ENCODE results near the gene SLC4A8. TPM values are rescaled to one million over a fixed set of nuclear protein-coding genes. Genes with fewer than 3 reads are reported as not detected.
"Not testable (repeated sequence)": the region's sequence is repeated elsewhere in the genome, so short reads cannot be mapped to it uniquely, and the experiment has no call there.

Gene SLC4A8
- total RNA-seq, 2 donors from 2014 or later = 1.9 to 4.6 TPM

DNA sequence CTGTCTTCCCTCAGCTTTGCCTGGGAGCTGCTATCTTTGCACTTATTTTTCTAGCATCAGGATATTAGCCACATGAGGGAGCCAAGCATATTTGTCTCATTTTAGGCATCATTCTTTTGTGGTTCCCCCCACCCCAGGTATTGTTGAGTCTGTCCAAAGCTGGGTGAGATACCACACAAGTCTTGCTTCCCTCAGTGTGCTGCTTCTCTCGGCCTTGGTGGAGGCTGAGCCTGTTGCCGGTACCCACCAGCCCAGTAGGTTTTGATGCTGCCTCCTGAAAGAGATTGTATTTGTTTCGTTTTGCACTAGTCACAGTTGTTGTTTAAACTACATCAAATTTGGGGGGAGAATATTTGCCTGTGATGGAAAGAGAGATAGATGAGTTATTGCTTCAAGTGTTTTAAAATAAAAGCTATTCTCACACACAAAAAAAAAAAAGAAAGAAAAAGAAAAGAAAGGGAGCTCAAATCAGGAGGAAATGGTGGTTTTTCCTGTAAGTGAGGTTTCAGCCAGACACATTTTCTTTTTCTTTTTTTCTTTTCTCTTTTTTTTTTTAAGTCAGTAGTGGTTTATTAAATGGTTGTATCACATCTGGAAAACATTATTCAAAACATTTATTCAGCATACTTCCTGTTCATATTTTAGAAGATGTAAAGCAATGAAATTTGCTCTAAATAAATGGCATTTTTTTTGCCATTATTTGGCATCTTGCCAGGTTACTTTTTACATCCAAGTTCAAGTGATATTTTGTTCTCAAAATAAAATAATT is 58.5 kb downstream of the SLC4A8 start:
- Mint-ChIP-seq H3K4me3 (peak overlapping the region; percentile 63 to 80), H3K4me1 (ENCODE audit: low read depth) (peaks cover 35% of the 10 kb centered on the region)

DNA sequence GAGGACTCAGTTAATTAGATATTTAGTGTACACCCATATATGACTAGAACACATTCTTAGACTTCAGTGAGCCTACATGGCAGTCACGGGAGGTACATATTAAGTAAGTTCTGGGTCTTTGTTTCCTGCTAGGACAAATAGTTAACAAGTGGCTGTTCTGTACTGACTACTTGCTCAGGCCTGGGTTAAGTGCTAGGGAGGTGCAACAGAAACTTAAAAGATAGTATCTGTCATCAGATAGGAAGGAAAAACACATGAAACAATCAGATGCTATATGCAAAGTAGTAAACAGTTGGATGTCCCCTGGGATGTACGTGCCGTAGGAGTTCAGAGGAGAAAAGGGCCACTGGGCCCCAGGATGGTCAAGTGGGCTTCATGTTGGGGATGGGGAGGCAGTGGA is 59.5 kb downstream of the SLC4A8 start:
- no peaks in the 10 kb centered on the region for H3K36me3 Mint-ChIP-seq (ENCODE audit: insufficient read depth in 2 of 2)
- H3K27me3 Mint-ChIP-seq (ENCODE audit: low read depth) = no peaks in the 10 kb centered on the region
- no peak overlapping the region for H3K4me3 Mint-ChIP-seq
- peaks cover 35% of the 10 kb centered on the region for H3K4me1 Mint-ChIP-seq (ENCODE audit: low read depth)
- H3K27ac Mint-ChIP-seq = peak overlapping the region; percentile 13
- no peak for DNase-seq
- H3K9me3 Mint-ChIP-seq = no peaks in the 10 kb centered on the region
- no peak for ATAC-seq (replicated peaks in 1 of 2)

More for the DNA sequence above, 58.5 kb downstream of the SLC4A8 start:
- Mint-ChIP-seq H3K27me3 (ENCODE audit: low read depth) (no peaks in the 10 kb centered on the region), H3K36me3 (ENCODE audit: insufficient read depth in 2 of 2) (no peaks in the 10 kb centered on the region), H3K27ac (peak overlapping the region; percentile 81), H3K9me3 (no peaks in the 10 kb centered on the region)
- peak; percentile 26 to 28 for DNase-seq
- peak; percentile 61 to 81 for ATAC-seq (replicated peaks in 1 of 2)

GRCh38 chr12:51488281-51488680 is 63.6 kb downstream of the SLC4A8 start:
- DNase-seq (no peak), ATAC-seq (replicated peaks in 1 of 2) (no peak)
- H3K27ac Mint-ChIP-seq = no peak overlapping the region
- no peaks in the 10 kb centered on the region for H3K27me3 Mint-ChIP-seq (ENCODE audit: low read depth)
- H3K36me3 Mint-ChIP-seq (ENCODE audit: insufficient read depth in 2 of 2) = no peaks in the 10 kb centered on the region
- H3K9me3 Mint-ChIP-seq = no peaks in the 10 kb centered on the region
- H3K4me1 Mint-ChIP-seq (ENCODE audit: low read depth) = peaks cover 13% of the 10 kb centered on the region
- H3K4me3 Mint-ChIP-seq = no peak overlapping the region

GRCh38 chr12:51493281-51493680 is 68.7 kb downstream of the SLC4A8 start:
- no peak overlapping the region for H3K27ac Mint-ChIP-seq
- no peaks in the 10 kb centered on the region for H3K27me3 Mint-ChIP-seq (ENCODE audit: low read depth)
- H3K4me1 Mint-ChIP-seq (ENCODE audit: low read depth) = no peaks in the 10 kb centered on the region
- no peak overlapping the region for H3K4me3 Mint-ChIP-seq
- no peak for DNase-seq
- ATAC-seq (replicated peaks in 1 of 2) = no peak
- no peaks in the 10 kb centered on the region for H3K9me3 Mint-ChIP-seq
- no peaks in the 10 kb centered on the region for H3K36me3 Mint-ChIP-seq (ENCODE audit: insufficient read depth in 2 of 2)

- H3K27ac Mint-ChIP-seq = no peak overlapping the region
- DNase-seq (no peak), ATAC-seq (replicated peaks in 1 of 2) (no peak)
- H3K36me3 Mint-ChIP-seq (ENCODE audit: insufficient read depth in 2 of 2) = no peaks in the 10 kb centered on the region
- H3K9me3 Mint-ChIP-seq = no peaks in the 10 kb centered on the region
- H3K27me3 Mint-ChIP-seq (ENCODE audit: low read depth) = no peaks in the 10 kb centered on the region
- H3K4me1 Mint-ChIP-seq (ENCODE audit: low read depth) = no peaks in the 10 kb centered on the region
- no peak overlapping the region for H3K4me3 Mint-ChIP-seq
Measured at GRCh38 chr12:51496895-51497294, 72.3 kb downstream of the SLC4A8 start.

DNA sequence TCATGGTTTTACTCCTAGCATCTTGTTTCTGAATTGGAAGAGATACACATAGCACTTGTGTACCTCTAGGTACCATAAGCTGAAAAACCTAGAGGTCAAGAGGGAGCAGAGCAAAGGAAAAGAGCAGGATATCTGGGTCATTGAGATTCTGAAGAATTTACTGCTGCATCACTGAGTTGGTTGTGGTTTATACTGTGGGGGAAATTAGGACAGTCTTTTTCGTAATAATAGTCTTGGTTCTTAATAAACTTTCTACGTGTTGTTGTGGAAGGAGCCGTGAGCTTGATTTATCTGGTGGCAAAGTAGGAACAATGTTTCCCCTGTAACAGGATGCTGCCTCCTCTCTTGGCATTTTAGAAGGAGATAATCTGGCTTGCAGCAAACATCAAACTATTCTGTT is 80.2 kb downstream of the SLC4A8 start:
- Mint-ChIP-seq H3K4me1 (ENCODE audit: low read depth) (no peaks in the 10 kb centered on the region), H3K27ac (no peak overlapping the region), H3K36me3 (ENCODE audit: insufficient read depth in 2 of 2) (no peaks in the 10 kb centered on the region), H3K4me3 (no peak overlapping the region), H3K9me3 (no peaks in the 10 kb centered on the region), H3K27me3 (ENCODE audit: low read depth) (no peaks in the 10 kb centered on the region)
- ATAC-seq (replicated peaks in 1 of 2) (no peak), DNase-seq (no peak)

DNA sequence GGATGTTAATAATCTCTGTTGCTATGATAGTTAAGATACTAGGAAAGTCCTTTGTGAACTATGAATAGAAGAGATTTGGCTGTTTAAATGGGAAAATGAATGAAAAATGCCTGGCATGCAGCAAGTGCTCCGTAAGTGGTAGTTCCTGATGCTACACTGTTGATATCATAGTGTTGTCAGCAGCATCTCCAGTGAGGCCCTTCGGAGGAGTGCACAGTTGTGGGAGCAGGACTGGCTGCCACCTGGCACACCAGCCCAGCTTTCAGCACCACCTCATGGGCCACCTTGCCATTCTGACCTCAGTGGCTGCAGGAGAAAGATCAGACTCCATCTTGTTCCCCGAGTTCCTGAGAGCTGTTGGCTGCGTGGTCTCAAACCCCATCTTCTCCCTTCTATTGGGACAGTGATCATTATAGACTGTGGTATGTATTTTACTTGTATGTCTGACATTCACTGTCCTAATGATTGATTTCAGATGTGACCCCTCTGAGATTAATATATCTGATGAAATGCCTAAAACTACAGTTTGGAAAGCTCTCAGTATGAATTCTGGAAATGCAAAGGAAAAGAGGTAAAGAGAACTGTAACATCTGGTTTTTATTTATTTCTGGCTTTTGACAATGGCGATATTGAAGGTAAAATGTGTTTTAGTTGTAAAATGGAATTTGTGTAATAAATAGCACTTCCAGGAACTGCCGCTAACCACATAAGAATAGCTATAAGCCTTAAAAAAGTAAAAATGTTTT is 80.9 kb downstream of the SLC4A8 start:
- H3K36me3 Mint-ChIP-seq (ENCODE audit: insufficient read depth in 2 of 2) = no peaks in the 10 kb centered on the region
- ATAC-seq (replicated peaks in 1 of 2) (no peak), DNase-seq (no peak)
- H3K27ac Mint-ChIP-seq = no peak overlapping the region
- no peaks in the 10 kb centered on the region for H3K4me1 Mint-ChIP-seq (ENCODE audit: low read depth)
- no peaks in the 10 kb centered on the region for H3K9me3 Mint-ChIP-seq
- no peak overlapping the region for H3K4me3 Mint-ChIP-seq
- no peaks in the 10 kb centered on the region for H3K27me3 Mint-ChIP-seq (ENCODE audit: low read depth)

DNA sequence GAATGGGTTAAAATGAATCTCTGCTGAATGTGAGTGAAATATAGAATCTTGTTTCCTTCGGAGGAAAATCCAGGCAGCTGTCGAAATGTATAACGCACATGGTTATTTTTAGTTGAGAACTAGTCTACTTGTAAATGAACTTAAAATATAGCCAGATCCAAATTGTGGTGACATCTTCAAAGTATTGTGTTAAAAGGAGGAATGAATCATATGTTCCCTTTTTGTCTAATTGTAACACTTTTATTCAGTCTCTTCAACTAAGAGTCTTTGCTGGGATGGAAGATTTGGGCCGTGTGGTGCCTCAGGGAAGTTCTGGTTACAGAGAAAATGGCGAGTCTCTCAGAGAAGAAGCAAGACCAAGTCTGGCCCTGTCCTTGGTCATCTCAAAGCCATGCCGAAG is 82.5 kb downstream of the SLC4A8 start:
- Mint-ChIP-seq H3K27me3 (ENCODE audit: low read depth) (no peaks in the 10 kb centered on the region), H3K27ac (no peak overlapping the region), H3K9me3 (no peaks in the 10 kb centered on the region)

GRCh38 chr12:51508285-51508684 is 83.7 kb downstream of the SLC4A8 start:
- Mint-ChIP-seq H3K4me3 (no peak overlapping the region), H3K27me3 (ENCODE audit: low read depth) (no peaks in the 10 kb centered on the region), H3K9me3 (no peaks in the 10 kb centered on the region), H3K36me3 (ENCODE audit: insufficient read depth in 2 of 2) (no peaks in the 10 kb centered on the region), H3K27ac (no peak overlapping the region), H3K4me1 (ENCODE audit: low read depth) (no peaks in the 10 kb centered on the region)
- no peak for DNase-seq
- no peak for ATAC-seq (replicated peaks in 1 of 2)

More for the DNA sequence above, 82.5 kb downstream of the SLC4A8 start:
- DNase-seq = no peak
- Mint-ChIP-seq H3K4me3 (no peak overlapping the region), H3K36me3 (ENCODE audit: insufficient read depth in 2 of 2) (no peaks in the 10 kb centered on the region), H3K4me1 (ENCODE audit: low read depth) (no peaks in the 10 kb centered on the region)
- ATAC-seq (replicated peaks in 1 of 2) = no peak

- Mint-ChIP-seq H3K4me1 (ENCODE audit: low read depth) (no peaks in the 10 kb centered on the region), H3K4me3 (no peak overlapping the region), H3K27ac (no peak overlapping the region), H3K36me3 (ENCODE audit: insufficient read depth in 2 of 2) (no peaks in the 10 kb centered on the region), H3K9me3 (no peaks in the 10 kb centered on the region), H3K27me3 (ENCODE audit: low read depth) (no peaks in the 10 kb centered on the region)
- ATAC-seq (replicated peaks in 1 of 2) = no peak
- no peak for DNase-seq
Measured at GRCh38 chr12:51511546-51512260, 87.1 kb downstream of the SLC4A8 start.

DNA sequence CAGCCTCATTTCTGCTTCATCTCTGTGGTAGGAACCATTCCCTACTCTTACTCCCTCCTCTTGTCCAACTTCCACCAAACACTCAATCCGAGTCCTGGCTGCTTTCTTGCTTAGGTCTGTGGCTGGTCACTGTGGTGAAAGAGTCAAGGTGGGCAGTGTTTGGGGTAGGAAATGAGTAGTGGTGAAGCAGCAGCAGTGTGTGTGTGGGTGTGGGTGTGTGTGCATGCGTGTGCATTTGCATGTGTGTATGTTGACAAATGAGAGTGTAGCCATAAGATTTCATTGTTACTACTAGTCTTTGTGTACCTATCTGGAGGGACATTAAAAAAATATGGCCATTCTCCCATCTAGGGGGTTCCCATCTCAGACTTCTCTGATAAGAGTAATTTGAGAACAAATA is 87.8 kb downstream of the SLC4A8 start:
- Mint-ChIP-seq H3K27me3 (ENCODE audit: low read depth) (no peaks in the 10 kb centered on the region), H3K4me1 (ENCODE audit: low read depth) (no peaks in the 10 kb centered on the region), H3K36me3 (ENCODE audit: insufficient read depth in 2 of 2) (no peaks in the 10 kb centered on the region), H3K27ac (no peak overlapping the region), H3K4me3 (no peak overlapping the region), H3K9me3 (no peaks in the 10 kb centered on the region)
- no peak for ATAC-seq (replicated peaks in 1 of 2)
- DNase-seq = no peak

DNA sequence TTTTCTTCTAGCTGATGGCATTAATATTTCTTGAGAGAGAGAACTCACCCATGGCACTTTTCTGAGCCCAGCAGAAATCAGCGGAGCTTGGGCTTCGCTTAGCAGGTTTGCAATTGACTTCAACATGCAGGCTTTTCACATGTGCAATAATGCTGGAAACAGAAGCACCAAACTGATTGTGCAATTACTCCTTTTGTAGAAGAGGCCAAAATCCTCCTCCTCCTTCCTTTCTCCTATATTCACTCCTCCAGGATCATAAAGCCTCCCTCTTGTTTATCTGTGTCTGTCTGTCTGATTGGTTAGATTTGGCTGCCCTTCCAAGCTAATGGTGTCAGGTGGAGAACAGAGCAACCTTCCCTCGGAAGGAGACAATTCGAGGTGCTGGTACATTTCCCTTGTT is 90.4 kb downstream of the SLC4A8 start:
- H3K4me1 Mint-ChIP-seq (ENCODE audit: low read depth) = not testable (repeated sequence)

GRCh38 chr12:51517316-51517715 is 92.7 kb downstream of the SLC4A8 start:
- DNase-seq (no peak), ATAC-seq (replicated peaks in 1 of 2) (no peak)
- H3K4me1 Mint-ChIP-seq (ENCODE audit: low read depth) = peaks cover 8% of the 10 kb centered on the region
- no peaks in the 10 kb centered on the region for H3K27me3 Mint-ChIP-seq (ENCODE audit: low read depth)
- H3K4me3 Mint-ChIP-seq = no peak overlapping the region
- H3K36me3 Mint-ChIP-seq (ENCODE audit: insufficient read depth in 2 of 2) = no peaks in the 10 kb centered on the region
- H3K9me3 Mint-ChIP-seq = no peaks in the 10 kb centered on the region
- no peak overlapping the region for H3K27ac Mint-ChIP-seq

More for the DNA sequence above, 90.4 kb downstream of the SLC4A8 start:
- DNase-seq; H3K4me3 Mint-ChIP-seq; H3K36me3 Mint-ChIP-seq (ENCODE audit: insufficient read depth in 2 of 2); H3K27ac Mint-ChIP-seq; ATAC-seq (replicated peaks in 1 of 2); H3K27me3 Mint-ChIP-seq (ENCODE audit: low read depth); H3K9me3 Mint-ChIP-seq: not testable (repeated sequence)

Measured in activated T-cell treated with anti-CD3 and anti-CD28 coated beads, Interleukin-2, amount 50 U/mL, for 72 hours (primary cell).